Vagina (tissue), 2 donors: Measurements from ENCODE around the gene CDKN2D. TPM values are rescaled to one million over a fixed set of nuclear protein-coding genes. Genes with fewer than 3 reads are reported as not detected.

Experiments used
- DNase-seq, 2 donors: peaks; one replicate each; pipeline ENCODE4 v3.0.0-alpha.2; 2017; ENCODE audit errors: extremely low spot score in 2 of 2
- H3K27ac ChIP-seq: fragments of 200-600 bp; sonication (generic); one replicate; pipeline ENCODE4 v1.5.1; 2019
- H3K27me3 ChIP-seq: fragments of 200-600 bp; sonication (generic); one replicate; pipeline ENCODE4 v1.5.1; 2019
- H3K36me3 ChIP-seq, 2 donors: fragments of 200-600 bp; sonication (generic); one replicate each; pipeline ENCODE4 v1.5.1; 2017 to 2019
- H3K4me1 ChIP-seq: fragments of 200-600 bp; sonication (generic); one replicate; pipeline ENCODE4 v1.5.1; 2019
- H3K4me3 ChIP-seq, 2 donors: fragments of 200-600 bp; sonication (generic); 1 replicate in 1 of 2; 2 replicates in 1 of 2; pipeline ENCODE4 v1.5.1; 2016 to 2019
- H3K9me3 ChIP-seq: fragments of 200-600 bp; sonication (generic); one replicate; pipeline ENCODE4 v1.5.1; 2019
- POLR2A ChIP-seq, 2 donors: fragments of 450-650 bp; IDR thresholded peaks; one replicate each; pipeline ENCODE4 v1.6.1; 2017; ENCODE audit warnings: antibody characterized with exemption in 2 of 2, mild to moderate bottlenecking in 2 of 2, moderate library complexity in 2 of 2
- POLR2AphosphoS5 ChIP-seq, 2 donors: sonication (generic); formaldehyde crosslinking; IDR thresholded peaks; one replicate each; pipeline ENCODE4 v1.9.0; 2017; ENCODE audit warnings: antibody characterized with exemption in 2 of 2, mild to moderate bottlenecking in 2 of 2, low read depth in 1 of 2; ENCODE audit not compliant: insufficient read depth in 1 of 2
- intact Hi-C: fragments of 100-400 bp; cut with DNase I; formaldehyde crosslinking; loops from one replicate; pipeline ENCODE4 v1.15.1; 2023
- total RNA-seq: library from RNA; depleted of rRNA; stranded (reverse); fragments of >200 nt; gene quantifications from one replicate; pipeline ENCODE4 v1.2.3, GENCODE V29; 2016
- TF ChIP-seq, protein P1 (sequence below), 3 experiments: fragments of 450-650 bp in 2 of 3; fragments of 200-600 bp in 1 of 3; sonication (generic) in 1 of 3; IDR thresholded peaks; one replicate each; pipeline ENCODE4 v1.5.1; 2017 to 2019; ENCODE audit warnings: antibody characterized with exemption in 3 of 3, mild to moderate bottlenecking in 2 of 3, moderate library complexity in 2 of 3

CDKN2D gene
- total RNA-seq, 1 donor from 2014 or later = 22.8 TPM

DNA sequence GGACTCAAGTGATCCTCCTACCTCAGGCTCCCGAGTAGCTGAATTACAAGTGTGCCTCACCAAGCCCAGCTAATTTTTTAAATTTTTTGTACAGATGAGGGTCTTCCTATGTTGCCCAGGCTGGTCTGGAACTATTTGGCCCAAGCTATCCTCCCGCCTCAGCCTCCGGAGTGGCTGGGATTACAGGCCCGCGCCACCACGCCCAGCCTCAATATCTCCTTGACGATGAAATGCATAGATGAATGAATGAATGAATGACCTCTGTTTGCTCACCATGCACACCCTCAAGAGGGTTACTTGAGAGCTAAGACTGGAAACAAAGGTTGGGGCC lies 33.2 kb upstream of the CDKN2D start:
- no peaks in the 10 kb centered on the region for H3K27me3 ChIP-seq
- H3K27ac ChIP-seq = no peak overlapping the region
- no peaks in the 10 kb centered on the region for H3K9me3 ChIP-seq
- H3K36me3 ChIP-seq = no peaks in the 10 kb centered on the region
- H3K4me1 ChIP-seq = peaks cover 32% of the 10 kb centered on the region
- no peak for DNase-seq
- H3K4me3 ChIP-seq = peak overlapping the region; percentile 84 to 94
- intact Hi-C loops = no loop called here
- TF ChIP-seq, protein P1, sequence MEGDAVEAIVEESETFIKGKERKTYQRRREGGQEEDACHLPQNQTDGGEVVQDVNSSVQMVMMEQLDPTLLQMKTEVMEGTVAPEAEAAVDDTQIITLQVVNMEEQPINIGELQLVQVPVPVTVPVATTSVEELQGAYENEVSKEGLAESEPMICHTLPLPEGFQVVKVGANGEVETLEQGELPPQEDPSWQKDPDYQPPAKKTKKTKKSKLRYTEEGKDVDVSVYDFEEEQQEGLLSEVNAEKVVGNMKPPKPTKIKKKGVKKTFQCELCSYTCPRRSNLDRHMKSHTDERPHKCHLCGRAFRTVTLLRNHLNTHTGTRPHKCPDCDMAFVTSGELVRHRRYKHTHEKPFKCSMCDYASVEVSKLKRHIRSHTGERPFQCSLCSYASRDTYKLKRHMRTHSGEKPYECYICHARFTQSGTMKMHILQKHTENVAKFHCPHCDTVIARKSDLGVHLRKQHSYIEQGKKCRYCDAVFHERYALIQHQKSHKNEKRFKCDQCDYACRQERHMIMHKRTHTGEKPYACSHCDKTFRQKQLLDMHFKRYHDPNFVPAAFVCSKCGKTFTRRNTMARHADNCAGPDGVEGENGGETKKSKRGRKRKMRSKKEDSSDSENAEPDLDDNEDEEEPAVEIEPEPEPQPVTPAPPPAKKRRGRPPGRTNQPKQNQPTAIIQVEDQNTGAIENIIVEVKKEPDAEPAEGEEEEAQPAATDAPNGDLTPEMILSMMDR (IDR thresholded peaks at IDR 0.05) = no peak
- TF ChIP-seq POLR2AphosphoS5 (IDR thresholded peaks at IDR 0.05; ENCODE audit: insufficient read depth in 1 of 2, low read depth in 1 of 2) = no peak
- TF ChIP-seq POLR2A (IDR thresholded peaks at IDR 0.05) = no peak

DNA sequence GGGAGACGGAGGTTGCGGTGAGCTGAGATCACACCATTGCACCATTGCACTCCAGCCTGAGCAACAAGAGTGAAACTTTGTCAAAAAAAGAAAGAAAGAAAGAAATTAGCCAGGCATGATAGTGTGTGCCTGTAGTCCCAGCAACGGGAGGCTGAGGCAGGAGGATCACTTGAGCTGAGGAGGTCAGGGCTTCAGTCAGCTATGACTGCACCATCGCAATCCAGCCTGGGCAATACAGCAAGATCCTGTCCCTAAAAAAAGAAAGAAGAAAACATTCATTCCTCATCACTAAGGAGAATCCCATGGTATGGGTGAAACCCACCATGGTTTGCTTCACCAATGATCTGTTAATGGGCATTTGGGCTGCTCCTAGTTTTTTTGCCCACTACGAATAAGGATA lies 31.4 kb upstream of the CDKN2D start:
- Histone ChIP-seq H3K27ac (no peak overlapping the region), H3K4me3 (no peak overlapping the region), H3K36me3 (no peaks in the 10 kb centered on the region), H3K27me3 (no peaks in the 10 kb centered on the region), H3K4me1 (peaks cover 29% of the 10 kb centered on the region), H3K9me3 (no peaks in the 10 kb centered on the region)
- intact Hi-C loops = no loop called here
- no peak for DNase-seq
- TF ChIP-seq, protein P1 (IDR thresholded peaks at IDR 0.05) = no peak
- TF ChIP-seq POLR2A (IDR thresholded peaks at IDR 0.05) (no peak), POLR2AphosphoS5 (IDR thresholded peaks at IDR 0.05; ENCODE audit: insufficient read depth in 1 of 2, low read depth in 1 of 2) (no peak)

DNA sequence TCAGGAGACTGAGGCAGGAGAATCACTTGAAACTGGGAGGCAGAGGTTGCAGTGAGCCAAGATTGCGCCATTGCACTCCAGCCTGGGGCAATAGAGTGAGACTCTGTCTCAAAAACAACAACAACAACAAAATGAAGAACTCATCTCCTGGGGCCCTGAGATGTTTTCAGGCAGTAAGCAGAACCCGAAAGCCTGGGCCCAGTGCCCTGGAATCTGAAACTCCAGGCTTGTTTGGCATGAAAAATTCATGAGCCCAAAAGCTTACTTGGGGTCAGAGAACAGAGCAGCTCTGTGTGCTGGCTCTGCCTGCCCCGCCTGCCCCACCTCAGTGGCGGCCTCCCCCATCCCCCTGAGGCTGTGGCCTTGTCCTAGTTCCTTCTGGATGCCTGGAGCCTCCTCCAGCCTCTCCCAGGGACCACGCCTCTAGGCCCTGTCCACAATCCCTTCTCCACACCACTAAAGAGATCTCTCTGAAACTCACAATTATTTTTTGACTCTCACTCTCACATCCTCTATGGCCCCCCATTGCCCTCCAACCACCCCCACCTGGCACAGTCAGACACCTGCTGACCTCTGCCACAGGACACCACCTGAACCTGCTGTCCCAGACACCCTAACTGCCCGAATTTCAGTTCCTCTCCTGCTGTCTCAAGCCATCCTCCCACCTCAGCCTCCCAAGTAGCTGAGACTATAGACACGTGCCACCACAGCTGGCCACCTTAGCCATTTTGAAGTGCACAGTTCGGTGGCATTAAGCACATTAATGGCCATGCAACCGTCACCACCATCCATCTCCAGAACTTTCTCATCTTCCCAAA lies 25.2 kb upstream of the CDKN2D start:
- Histone ChIP-seq H3K36me3 (no peaks in the 10 kb centered on the region), H3K27me3 (no peaks in the 10 kb centered on the region), H3K9me3 (no peaks in the 10 kb centered on the region), H3K4me1 (peaks cover 15% of the 10 kb centered on the region), H3K4me3 (no peak overlapping the region), H3K27ac (peak overlapping the region; percentile 70)
- TF ChIP-seq, protein P1 (IDR thresholded peaks at IDR 0.05) = no peak
- peak in 1 of 2 donors; percentile 42 for TF ChIP-seq POLR2AphosphoS5 (IDR thresholded peaks at IDR 0.05; ENCODE audit: insufficient read depth in 1 of 2, low read depth in 1 of 2)
- intact Hi-C loops = no loop called here
- no peak for DNase-seq

DNA sequence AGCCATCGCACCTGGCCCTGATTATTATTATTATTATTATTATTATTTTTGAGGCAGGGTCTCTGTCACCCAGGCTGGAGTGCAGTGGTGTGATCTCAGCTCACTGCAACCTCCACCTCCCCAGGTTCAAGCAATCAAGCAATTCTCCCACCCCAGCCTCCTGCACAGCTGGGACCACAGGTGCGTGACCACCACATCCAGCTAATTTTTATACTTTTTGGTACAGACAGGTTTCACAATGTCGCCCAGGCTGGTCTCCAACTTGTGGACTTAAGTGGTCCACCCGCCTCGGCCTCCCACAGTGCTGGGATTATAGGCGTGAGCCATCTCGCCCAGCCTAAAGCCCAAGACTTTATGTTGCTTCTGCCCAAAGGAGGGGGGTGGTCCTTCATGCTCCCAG lies 24.4 kb upstream of the CDKN2D start:
- Histone ChIP-seq H3K9me3 (no peaks in the 10 kb centered on the region), H3K27ac (peak overlapping the region; percentile 70), H3K4me3 (no peak overlapping the region), H3K4me1 (peaks cover 15% of the 10 kb centered on the region), H3K27me3 (no peaks in the 10 kb centered on the region), H3K36me3 (no peaks in the 10 kb centered on the region)
- DNase-seq = no peak
- TF ChIP-seq, protein P1 (IDR thresholded peaks at IDR 0.05) = no peak
- TF ChIP-seq POLR2A (IDR thresholded peaks at IDR 0.05) (no peak), POLR2AphosphoS5 (IDR thresholded peaks at IDR 0.05; ENCODE audit: insufficient read depth in 1 of 2, low read depth in 1 of 2) (no peak)
- intact Hi-C loops = no loop called here

DNA sequence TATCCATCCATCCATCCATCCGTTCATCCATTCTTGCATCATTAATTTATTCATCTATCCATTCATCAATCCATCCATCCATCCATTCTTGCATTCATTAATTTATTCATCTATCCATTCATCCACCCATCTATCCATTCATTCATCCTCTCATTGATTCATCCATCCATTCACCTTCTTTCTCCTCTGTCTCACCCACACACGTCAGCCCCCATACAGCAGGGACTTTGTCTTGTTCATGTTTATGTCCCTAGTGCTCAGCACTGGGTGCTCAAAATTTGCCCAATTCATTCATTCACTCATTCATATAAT lies 19.0 kb upstream of the CDKN2D start:
- H3K4me1 ChIP-seq = no peaks in the 10 kb centered on the region
- no peak overlapping the region for H3K27ac ChIP-seq
- intact Hi-C loops = no loop called here
- no peaks in the 10 kb centered on the region for H3K9me3 ChIP-seq
- no peaks in the 10 kb centered on the region for H3K27me3 ChIP-seq
- no peak overlapping the region for H3K4me3 ChIP-seq
- no peak for DNase-seq
- TF ChIP-seq POLR2AphosphoS5 (IDR thresholded peaks at IDR 0.05; ENCODE audit: insufficient read depth in 1 of 2, low read depth in 1 of 2) = no peak
- TF ChIP-seq, protein P1 (IDR thresholded peaks at IDR 0.05) = no peak
- no peak for TF ChIP-seq POLR2A (IDR thresholded peaks at IDR 0.05)
- no peaks in the 10 kb centered on the region for H3K36me3 ChIP-seq
